Activated T-cell treated with anti-CD3 and anti-CD28 coated beads, Interleukin-2, amount 50 U/mL, for 24 hours (primary cell): ENCODE data around the gene SEC24B.
"Not testable (repeated sequence)": the region's sequence is repeated elsewhere in the genome, so short reads cannot be mapped to it uniquely, and the experiment has no call there.

Source experiments
- DNase-seq: peaks from one replicate; pipeline ENCODE4 v3.0.0-alpha.2; 2020
- H3K27ac Mint-ChIP-seq: 2 replicates; pipeline ENCODE4 v1.8.0; 2020; ENCODE audit warnings: mild to moderate bottlenecking, mixed read lengths
- H3K27me3 Mint-ChIP-seq: 2 replicates; pipeline ENCODE4 v1.8.0; 2020; ENCODE audit warnings: mixed read lengths
- H3K36me3 Mint-ChIP-seq: 2 replicates; pipeline ENCODE4 v1.8.0; 2020; ENCODE audit warnings: low read depth, mixed read lengths
- H3K4me1 Mint-ChIP-seq: 2 replicates; pipeline ENCODE4 v1.8.0; 2020; ENCODE audit warnings: low read depth, mixed read lengths
- H3K4me3 Mint-ChIP-seq: 2 replicates; pipeline ENCODE4 v1.8.0; 2020; ENCODE audit warnings: mild to moderate bottlenecking, moderate library complexity, mixed read lengths
- H3K9me3 Mint-ChIP-seq: 2 replicates; pipeline ENCODE4 v1.8.0; 2020; ENCODE audit warnings: mixed read lengths

The SEC24B gene

DNA sequence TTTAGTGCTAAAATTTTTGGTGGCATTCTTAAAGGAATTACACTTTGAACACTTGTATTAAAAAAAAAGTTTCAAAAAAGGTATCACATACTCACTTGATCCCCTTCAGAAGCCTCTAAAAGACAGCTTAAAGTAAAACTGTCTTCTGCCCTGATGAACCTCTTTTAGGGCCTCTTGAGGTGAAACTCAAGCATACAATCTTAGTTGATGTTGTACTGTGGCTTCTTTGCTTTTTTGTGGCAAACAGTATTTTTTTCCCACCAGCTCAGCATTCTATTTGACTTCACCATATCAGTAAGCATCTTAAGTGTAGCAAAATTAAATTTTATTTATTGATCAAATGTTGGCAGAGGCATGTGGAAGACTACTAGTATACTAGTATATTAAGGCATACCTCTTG is 13.7 kb downstream of the SEC24B start:
- Mint-ChIP-seq H3K4me3 (no peak overlapping the region), H3K27me3 (no peaks in the 10 kb centered on the region), H3K27ac (no peak overlapping the region), H3K9me3 (no peaks in the 10 kb centered on the region), H3K36me3 (peaks cover 73% of the 10 kb centered on the region), H3K4me1 (peaks cover 68% of the 10 kb centered on the region)
- DNase-seq: no peak

DNA sequence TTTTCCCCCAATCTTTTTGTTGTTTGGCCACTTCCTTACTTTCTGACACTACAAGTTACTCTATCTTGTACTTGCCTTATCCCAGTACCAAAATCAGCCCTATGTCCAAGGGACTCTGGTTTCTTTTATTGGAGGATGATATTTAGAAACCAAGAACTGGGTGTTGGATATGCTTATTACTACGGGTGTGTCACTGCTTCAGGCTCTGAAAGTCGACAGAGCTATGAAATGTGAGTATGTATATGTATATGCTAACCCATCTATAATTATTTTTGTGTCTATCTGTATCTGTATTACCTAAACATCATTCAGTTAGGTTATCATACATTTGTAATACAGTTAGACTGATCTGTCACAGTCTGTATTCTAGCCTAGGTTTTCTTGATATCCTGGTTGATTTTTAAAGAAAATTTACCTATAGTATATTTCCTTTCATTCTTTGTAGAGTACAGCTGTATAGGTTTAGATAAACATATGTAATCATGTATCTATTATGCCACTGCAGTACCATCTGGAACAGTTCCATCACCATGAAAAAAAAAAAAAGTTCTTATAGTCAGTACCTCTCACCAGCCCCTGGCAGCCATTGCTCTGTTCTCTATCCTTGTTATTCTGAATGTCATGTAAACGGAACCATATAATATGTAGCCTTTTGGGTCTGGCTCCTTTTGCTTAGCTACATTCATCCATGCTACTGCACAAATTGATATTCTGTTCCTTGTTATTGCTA is 18.1 kb downstream of the SEC24B start:
- no peak overlapping the region for H3K27ac Mint-ChIP-seq
- peaks cover 88% of the 10 kb centered on the region for H3K36me3 Mint-ChIP-seq
- no peak overlapping the region for H3K4me3 Mint-ChIP-seq

GRCh38 chr4:109453110-109453509 is 19.5 kb downstream of the SEC24B start:
- not testable (repeated sequence) for H3K4me3 Mint-ChIP-seq, H3K27ac Mint-ChIP-seq, H3K27me3 Mint-ChIP-seq, H3K9me3 Mint-ChIP-seq, DNase-seq
- H3K4me1 Mint-ChIP-seq: peaks cover 60% of the 10 kb centered on the region
- peaks cover 88% of the 10 kb centered on the region for H3K36me3 Mint-ChIP-seq

More for the DNA sequence above, 18.1 kb downstream of the SEC24B start:
- Mint-ChIP-seq H3K9me3 (no peaks in the 10 kb centered on the region), H3K4me1 (peaks cover 64% of the 10 kb centered on the region), H3K27me3 (no peaks in the 10 kb centered on the region)
- no peak for DNase-seq

DNA sequence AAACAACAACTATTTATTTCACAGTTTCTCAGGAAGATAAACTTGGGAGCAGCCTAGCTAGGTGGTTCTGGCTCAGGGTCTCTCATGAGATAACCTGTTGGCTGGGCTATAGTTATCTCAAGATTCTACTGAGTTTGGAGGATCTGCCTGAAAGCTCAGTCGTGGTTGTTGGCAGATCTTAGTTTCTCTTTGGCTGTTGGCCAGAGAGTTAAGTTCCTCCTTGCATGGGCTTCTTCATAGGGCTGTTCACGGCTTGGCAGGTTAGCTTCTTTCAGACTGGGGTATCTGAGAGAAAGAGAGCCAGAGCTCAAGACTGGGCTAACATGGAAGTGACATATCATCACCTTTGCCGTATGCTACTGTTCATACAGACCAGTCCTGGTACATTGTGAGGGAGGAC is 28.7 kb downstream of the SEC24B start:
- DNase-seq: no peak
- H3K9me3 Mint-ChIP-seq: no peaks in the 10 kb centered on the region
- H3K27ac Mint-ChIP-seq: no peak overlapping the region
- peaks cover 36% of the 10 kb centered on the region for H3K4me1 Mint-ChIP-seq
- H3K27me3 Mint-ChIP-seq: no peaks in the 10 kb centered on the region
- H3K4me3 Mint-ChIP-seq: no peak overlapping the region
- peaks cover 60% of the 10 kb centered on the region for H3K36me3 Mint-ChIP-seq

DNA sequence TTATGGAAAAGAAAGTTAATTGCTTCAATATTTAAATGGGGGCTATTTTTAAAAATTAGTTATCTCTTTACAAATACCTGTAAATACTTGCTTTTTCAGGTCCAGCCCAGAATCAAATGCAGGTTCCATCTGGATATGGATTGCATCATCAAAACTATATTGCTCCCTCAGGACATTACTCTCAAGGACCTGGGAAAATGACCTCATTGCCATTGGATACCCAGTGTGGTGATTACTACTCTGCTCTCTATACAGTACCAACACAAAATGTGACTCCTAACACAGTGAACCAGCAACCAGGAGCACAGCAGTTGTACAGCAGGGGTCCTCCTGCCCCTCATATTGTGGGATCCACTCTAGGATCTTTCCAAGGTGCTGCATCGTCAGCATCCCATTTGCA is 29.2 kb downstream of the SEC24B start:
- H3K4me3 Mint-ChIP-seq: no peak overlapping the region
- no peaks in the 10 kb centered on the region for H3K27me3 Mint-ChIP-seq
- H3K27ac Mint-ChIP-seq: no peak overlapping the region
- no peaks in the 10 kb centered on the region for H3K9me3 Mint-ChIP-seq
- DNase-seq: no peak
- peaks cover 35% of the 10 kb centered on the region for H3K4me1 Mint-ChIP-seq
- peaks cover 60% of the 10 kb centered on the region for H3K36me3 Mint-ChIP-seq

DNA sequence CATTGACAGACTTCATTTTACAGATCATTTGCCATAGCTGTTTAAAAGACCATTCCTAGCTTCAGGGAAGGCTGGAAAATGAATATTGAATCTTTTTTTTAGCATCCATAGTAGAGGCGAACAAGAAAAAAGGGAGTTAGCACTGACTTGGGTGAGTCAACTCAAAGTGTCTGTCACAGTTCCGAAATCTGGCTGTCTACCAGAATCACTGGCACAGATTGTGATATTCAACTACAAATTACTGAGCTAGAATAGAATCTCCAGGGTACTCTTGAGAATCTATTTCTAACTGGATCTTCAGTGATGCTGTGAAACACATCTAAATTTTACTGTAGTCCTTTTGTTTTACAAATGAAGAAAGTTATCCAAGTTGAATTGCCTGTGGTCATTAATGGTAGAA is 31.5 kb downstream of the SEC24B start:
- Mint-ChIP-seq H3K9me3 (no peaks in the 10 kb centered on the region), H3K27me3 (no peaks in the 10 kb centered on the region), H3K27ac (no peak overlapping the region), H3K4me1 (peaks cover 43% of the 10 kb centered on the region), H3K36me3 (peaks cover 67% of the 10 kb centered on the region), H3K4me3 (no peak overlapping the region)
- no peak for DNase-seq

DNA sequence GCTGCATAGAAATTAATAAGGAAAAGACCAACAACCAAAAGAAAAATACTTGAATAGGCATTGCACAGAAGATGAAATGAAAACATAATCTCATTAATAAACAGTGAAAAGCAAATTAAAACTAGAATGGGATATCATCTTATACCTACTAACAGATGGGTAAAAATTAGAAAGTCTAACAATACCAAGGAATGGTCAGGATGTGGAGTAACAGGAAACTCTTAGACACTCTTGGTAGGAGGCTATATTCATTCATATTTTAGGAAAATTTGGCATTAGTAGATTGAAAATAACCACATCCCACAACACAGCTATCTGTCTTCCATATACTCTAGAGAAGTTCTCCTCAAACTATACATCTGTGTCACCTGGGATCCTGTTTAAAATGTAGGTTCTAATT is 36.3 kb downstream of the SEC24B start:
- Mint-ChIP-seq H3K27ac (peak overlapping the region; percentile 44), H3K27me3 (no peaks in the 10 kb centered on the region), H3K4me3 (no peak overlapping the region), H3K36me3 (peaks cover 74% of the 10 kb centered on the region), H3K4me1 (peaks cover 64% of the 10 kb centered on the region), H3K9me3 (no peaks in the 10 kb centered on the region)
- no peak for DNase-seq

DNA sequence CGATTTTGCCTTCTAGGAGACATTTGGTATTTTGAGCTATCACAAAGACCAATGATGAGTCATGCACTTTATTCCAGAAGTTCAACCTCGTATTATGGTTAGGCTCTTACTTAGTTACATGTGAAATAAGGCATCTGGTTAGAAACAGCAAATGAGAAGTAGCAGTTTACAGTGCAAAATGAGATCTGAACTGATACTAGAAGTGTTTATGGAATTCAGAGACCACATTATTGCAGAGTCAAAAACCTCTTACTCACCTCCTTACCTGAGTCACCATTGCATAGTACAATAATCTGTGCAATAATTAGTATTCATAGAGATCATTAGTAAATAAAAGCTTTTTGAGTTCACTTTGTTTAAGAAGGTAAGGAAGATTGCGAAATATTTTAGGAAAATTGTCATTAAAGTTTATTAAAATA is 38.7 kb downstream of the SEC24B start:
- H3K27ac Mint-ChIP-seq: peak overlapping the region; percentile 27
- no peak for DNase-seq
- no peaks in the 10 kb centered on the region for H3K27me3 Mint-ChIP-seq
- H3K36me3 Mint-ChIP-seq: peaks cover 78% of the 10 kb centered on the region
- H3K4me3 Mint-ChIP-seq: no peak overlapping the region
- H3K4me1 Mint-ChIP-seq: peaks cover 67% of the 10 kb centered on the region
- no peaks in the 10 kb centered on the region for H3K9me3 Mint-ChIP-seq

DNA sequence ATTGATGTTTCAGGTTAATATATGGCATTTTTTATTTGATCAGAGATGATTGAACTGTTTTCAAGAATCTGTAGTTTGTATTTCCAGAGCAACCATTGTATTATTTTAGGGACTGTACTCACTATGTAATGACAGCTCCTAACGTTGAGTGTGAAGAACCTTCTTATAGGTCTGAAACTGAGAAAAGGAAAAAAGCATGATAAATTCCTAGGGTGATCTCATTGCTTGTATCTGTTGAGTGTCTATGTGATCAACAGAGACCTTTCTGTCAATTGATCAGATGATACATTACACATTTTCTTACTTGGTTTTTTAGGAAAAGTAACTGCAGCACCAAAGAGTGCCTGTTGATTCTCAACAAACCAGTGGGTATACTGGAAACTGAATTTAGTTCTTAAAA is 40.2 kb downstream of the SEC24B start:
- DNase-seq: no peak
- Mint-ChIP-seq H3K36me3 (peaks cover 71% of the 10 kb centered on the region), H3K27ac (peak overlapping the region; percentile 20), H3K4me3 (no peak overlapping the region), H3K9me3 (no peaks in the 10 kb centered on the region), H3K4me1 (peaks cover 62% of the 10 kb centered on the region), H3K27me3 (no peaks in the 10 kb centered on the region)

- DNase-seq: no peak
- H3K36me3 Mint-ChIP-seq: peaks cover 71% of the 10 kb centered on the region
These were observed 52.4 kb downstream of the SEC24B start for GRCh38 chr4:109486007-109486406.

GRCh38 chr4:109494563-109494962 is 60.9 kb downstream of the SEC24B start:
- H3K27me3 Mint-ChIP-seq: no peaks in the 10 kb centered on the region
- peaks cover 84% of the 10 kb centered on the region for H3K36me3 Mint-ChIP-seq

More at GRCh38 chr4:109486007-109486406, 52.4 kb downstream of the SEC24B start:
- H3K27me3 Mint-ChIP-seq: no peaks in the 10 kb centered on the region
- peaks cover 29% of the 10 kb centered on the region for H3K4me1 Mint-ChIP-seq
- H3K4me3 Mint-ChIP-seq: no peak overlapping the region
- H3K27ac Mint-ChIP-seq: peak overlapping the region; percentile 32
- no peaks in the 10 kb centered on the region for H3K9me3 Mint-ChIP-seq

DNA sequence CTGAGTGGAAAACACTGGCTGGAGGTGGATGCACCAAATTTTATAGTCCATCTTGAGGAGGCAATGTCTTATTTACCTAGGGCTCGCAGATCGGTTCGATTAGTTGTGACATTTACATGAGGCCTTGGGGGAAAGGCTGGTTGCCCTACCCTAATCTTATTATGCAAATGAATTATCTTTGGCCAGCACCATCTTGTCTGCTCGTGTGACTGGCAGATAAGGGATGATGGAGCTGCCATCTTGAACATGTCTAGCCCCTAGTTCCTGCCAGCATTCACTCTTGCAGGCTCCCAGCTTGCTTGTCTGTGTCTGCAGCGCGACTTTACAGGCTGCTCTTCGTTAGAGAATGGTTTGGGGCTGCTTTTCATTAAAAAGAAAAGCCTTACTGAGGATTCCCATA is 61.9 kb downstream of the SEC24B start:
- no peaks in the 10 kb centered on the region for H3K27me3 Mint-ChIP-seq
- no peaks in the 10 kb centered on the region for H3K9me3 Mint-ChIP-seq
- H3K4me3 Mint-ChIP-seq: no peak overlapping the region
- no peak overlapping the region for H3K27ac Mint-ChIP-seq
- no peak for DNase-seq
- H3K4me1 Mint-ChIP-seq: peaks cover 2% of the 10 kb centered on the region
- H3K36me3 Mint-ChIP-seq: peaks cover 88% of the 10 kb centered on the region

More at GRCh38 chr4:109494563-109494962, 60.9 kb downstream of the SEC24B start:
- no peak overlapping the region for H3K4me3 Mint-ChIP-seq
- no peak overlapping the region for H3K27ac Mint-ChIP-seq
- DNase-seq: no peak
- H3K9me3 Mint-ChIP-seq: no peaks in the 10 kb centered on the region
- peaks cover 6% of the 10 kb centered on the region for H3K4me1 Mint-ChIP-seq

GRCh38 chr4:109496875-109497274 is 63.3 kb downstream of the SEC24B start:
- Mint-ChIP-seq H3K36me3 (peaks cover 93% of the 10 kb centered on the region), H3K9me3 (no peaks in the 10 kb centered on the region), H3K27ac (no peak overlapping the region), H3K27me3 (no peaks in the 10 kb centered on the region), H3K4me1 (no peaks in the 10 kb centered on the region), H3K4me3 (no peak overlapping the region)
- no peak for DNase-seq

DNA sequence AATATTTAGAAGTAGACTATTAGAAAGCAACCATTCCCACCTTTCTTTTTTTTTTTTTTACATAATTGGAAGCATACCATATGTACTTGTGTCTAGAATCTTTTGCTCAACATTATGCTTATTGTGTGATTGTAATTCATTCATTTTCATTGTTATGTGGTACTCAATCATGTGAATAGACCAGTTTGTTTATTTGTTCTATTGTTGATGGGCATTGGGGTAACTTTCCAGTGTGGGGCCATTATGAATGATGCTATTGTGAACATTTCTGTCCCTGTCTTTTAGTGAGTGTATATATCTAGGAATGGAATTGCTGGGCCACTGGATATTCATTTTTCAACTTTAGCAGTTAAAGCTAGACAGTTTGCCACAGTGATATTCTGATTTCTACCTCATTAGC is 63.9 kb downstream of the SEC24B start:
- no peak overlapping the region for H3K4me3 Mint-ChIP-seq
- H3K9me3 Mint-ChIP-seq: no peaks in the 10 kb centered on the region
- H3K27me3 Mint-ChIP-seq: no peaks in the 10 kb centered on the region
- no peak overlapping the region for H3K27ac Mint-ChIP-seq
- H3K36me3 Mint-ChIP-seq: peaks cover 93% of the 10 kb centered on the region
- H3K4me1 Mint-ChIP-seq: no peaks in the 10 kb centered on the region
- no peak for DNase-seq

- H3K27ac Mint-ChIP-seq: no peak overlapping the region
- DNase-seq: no peak
- no peaks in the 10 kb centered on the region for H3K9me3 Mint-ChIP-seq
- peaks cover 86% of the 10 kb centered on the region for H3K36me3 Mint-ChIP-seq
- H3K27me3 Mint-ChIP-seq: no peaks in the 10 kb centered on the region
- H3K4me1 Mint-ChIP-seq: peaks cover 2% of the 10 kb centered on the region
- H3K4me3 Mint-ChIP-seq: no peak overlapping the region
These were observed 65.9 kb downstream of the SEC24B start for GRCh38 chr4:109499513-109499912.
